GM12892 (cell line): ENCODE data around the gene PAGE4.

Experiments
- DNase-seq: peaks from one replicate; pipeline ENCODE4 v3.0.0; 2011; ENCODE audit not compliant: insufficient read length
- FAIRE-seq: peaks from 2 replicates; lab custom pipeline; 2011; peaks lifted over from hg19 to GRCh38; lab: Jason Lieb, UNC
- POLR2A ChIP-seq: IDR thresholded peaks from 2 replicates; pipeline ENCODE4 v1.6.1; 2011; ENCODE audit warnings: low read depth, low read length, control low read depth
- POLR2AphosphoS5 ChIP-seq: IDR thresholded peaks from 2 replicates; pipeline ENCODE4 v1.6.1; 2011; ENCODE audit warnings: low read depth, low read length, control low read depth
- TAF1 ChIP-seq: IDR thresholded peaks from 2 replicates; pipeline ENCODE4 v1.6.1; 2011; ENCODE audit warnings: low read depth, mild to moderate bottlenecking, control low read depth, low read length, borderline replicate concordance

Gene PAGE4

GRCh38 chrX:49845701-49846403 lies 16.7 kb downstream of the PAGE4 start:
- TF ChIP-seq POLR2AphosphoS5 (no peak), TAF1 (no peak), POLR2A (no peak)
- no peak for FAIRE-seq

GRCh38 chrX:49846522-49846921 lies 17.4 kb downstream of the PAGE4 start:
- TF ChIP-seq TAF1 (no peak), POLR2AphosphoS5 (no peak), POLR2A (no peak)
- no peak for FAIRE-seq
- DNase-seq = no peak

More at GRCh38 chrX:49845701-49846403, 16.7 kb downstream of the PAGE4 start:
- no peak for DNase-seq

GRCh38 chrX:49848275-49848674 lies 19.2 kb downstream of the PAGE4 start:
- DNase-seq (no peak), FAIRE-seq (no peak)
- TF ChIP-seq TAF1 (no peak), POLR2AphosphoS5 (no peak), POLR2A (no peak)

- DNase-seq (no peak), FAIRE-seq (no peak)
These were observed 20.9 kb downstream of the PAGE4 start for GRCh38 chrX:49850028-49850427.

GRCh38 chrX:49853661-49854060 lies 24.6 kb downstream of the PAGE4 start:
- no peak for DNase-seq
- no peak for FAIRE-seq

More at GRCh38 chrX:49850028-49850427, 20.9 kb downstream of the PAGE4 start:
- TF ChIP-seq TAF1 = no peak
- no peak for TF ChIP-seq POLR2A
- TF ChIP-seq POLR2AphosphoS5 = no peak

GRCh38 chrX:49856819-49857218 lies 27.7 kb downstream of the PAGE4 start:
- TF ChIP-seq TAF1 (no peak), POLR2A (no peak), POLR2AphosphoS5 (no peak)
- FAIRE-seq (no peak), DNase-seq (no peak)

More at GRCh38 chrX:49853661-49854060, 24.6 kb downstream of the PAGE4 start:
- no peak for TF ChIP-seq POLR2A
- TF ChIP-seq POLR2AphosphoS5 = no peak
- no peak for TF ChIP-seq TAF1

- TF ChIP-seq POLR2AphosphoS5 (no peak), POLR2A (no peak), TAF1 (no peak)
- no peak for FAIRE-seq
- DNase-seq = no peak
These were observed 29.2 kb downstream of the PAGE4 start for GRCh38 chrX:49858341-49858740.

- FAIRE-seq (no peak), DNase-seq (no peak)
- TF ChIP-seq TAF1 (no peak), POLR2A (no peak), POLR2AphosphoS5 (no peak)
These were observed 30.4 kb downstream of the PAGE4 start for GRCh38 chrX:49859491-49859890.

- no peak for TF ChIP-seq POLR2A
- TF ChIP-seq POLR2AphosphoS5 = no peak
- TF ChIP-seq TAF1 = no peak
- no peak for DNase-seq
- no peak for FAIRE-seq
These were observed 31.9 kb downstream of the PAGE4 start for GRCh38 chrX:49860867-49861535.

- FAIRE-seq = no peak
- no peak for TF ChIP-seq POLR2AphosphoS5
- TF ChIP-seq POLR2A = no peak
These were observed 33.0 kb downstream of the PAGE4 start for GRCh38 chrX:49862093-49862492.

GRCh38 chrX:49868739-49869138 lies 39.6 kb downstream of the PAGE4 start:
- FAIRE-seq (no peak), DNase-seq (no peak)
- no peak for TF ChIP-seq POLR2A
- TF ChIP-seq TAF1 = no peak
- TF ChIP-seq POLR2AphosphoS5 = no peak

More at GRCh38 chrX:49862093-49862492, 33.0 kb downstream of the PAGE4 start:
- DNase-seq = no peak

- peak; percentile 85 for FAIRE-seq
- peak; percentile 15 for DNase-seq
- TF ChIP-seq POLR2A (no peak), POLR2AphosphoS5 (no peak), TAF1 (no peak)
These were observed 47.6 kb downstream of the PAGE4 start for GRCh38 chrX:49876750-49877149.
